Measurements from ENCODE around the gene MACROD2. TPM values are rescaled to one million over a fixed set of nuclear protein-coding genes. Genes with fewer than 3 reads are reported as not detected.

The MACROD2 gene
- total and polyA plus RNA-seq, 2 of the 4 experiments (the other 2 are of a cell fraction) = not detected

GRCh38 chr20:15395457-15395856, 1400.1 kb downstream of the MACROD2 start:
- Histone ChIP-seq H2AK5ac (ENCODE audit: low read depth, low read length) (no peak overlapping the region), H2BK120ac (ENCODE audit: low read depth, low read length) (no peak overlapping the region), H3K14ac (replicated peaks; ENCODE audit: low read depth, low read length) (no peak overlapping the region), H2BK5ac (ENCODE audit: low read depth, low read length, poor library complexity, severe bottlenecking) (no peak overlapping the region), H3K9me3 (ENCODE audit: control insufficient read depth, insufficient read depth, low read length) (peaks cover 2% of the 10 kb centered on the region; the same call in 1 of the 2 replicates), H2AFZ (replicated peaks; ENCODE audit: low read length, poor library complexity) (no peak overlapping the region), H3K18ac (ENCODE audit: low read depth, low read length) (no peak overlapping the region), H2BK20ac (ENCODE audit: low read depth, low read length) (no peak overlapping the region), H3K9ac (ENCODE audit: low read depth, low read length) (no peak overlapping the region), H3K36me3 (ENCODE audit: control insufficient read depth, insufficient read depth, low read length) (no peaks in the 10 kb centered on the region), H4K91ac (ENCODE audit: insufficient read depth, low read depth, low read length) (no peak overlapping the region), H4K8ac (ENCODE audit: low read depth in 2 of 2, low read length in 2 of 2) (no peak overlapping the region), H4K5ac (ENCODE audit: low read depth, low read length) (no peak overlapping the region), H3K27me3 (ENCODE audit: control insufficient read depth, insufficient read depth, low read length) (no peaks in the 10 kb centered on the region), H3K79me1 (ENCODE audit: low read depth in 1 of 2, low read length in 2 of 2) (no peaks in the 10 kb centered on the region), H4K20me1 (ENCODE audit: insufficient read depth, low read length) (no peaks in the 10 kb centered on the region), H2AK9ac (replicated peaks; ENCODE audit: low read depth, low read length, poor library complexity) (no peak overlapping the region), H3K27ac (ENCODE audit: insufficient read depth, low read length) (no peak overlapping the region), H3K4me1 (ENCODE audit: control insufficient read depth, insufficient read depth, low read length) (no peaks in the 10 kb centered on the region), H3K4ac (ENCODE audit: low read depth, low read length) (no peak overlapping the region), H2BK15ac (ENCODE audit: low read depth, low read length) (no peak overlapping the region), H3K23ac (ENCODE audit: low read depth, low read length) (no peak overlapping the region), H3K4me3 (ENCODE audit: insufficient read depth, low read depth, low read length) (no peak overlapping the region), H3K4me2 (ENCODE audit: low read depth, low read length) (no peak overlapping the region), H3K9me1 (ENCODE audit: insufficient read depth, low read length) (no peaks in the 10 kb centered on the region), H3K56ac (ENCODE audit: extremely low read depth, insufficient read depth, low read length) (no peak overlapping the region)
- ChIA-PET POLR2A (ENCODE audit: unreplicated experiment) (no interaction called here), CTCF (interaction anchor here (1.3 kb wide), 1 partner anchor 9 kb away, joined by 4 read pairs; no protein-coding TSS in a partner anchor)
- intact Hi-C loops (cut with micrococcal nuclease) (no loop called here), dilution Hi-C loops (cut with HindIII; ENCODE audit: low sequenced_read_pairs, unreplicated experiment) (no loop called here), in situ Hi-C loops (cut with MboI; ENCODE audit: low sequenced_read_pairs) (no loop called here)
- DNase-seq = no peak
- BruUV-seq (replicated peaks) = no TSS peak
- no peak for TF ChIP-seq FOS (IDR thresholded peaks at IDR 0.05; ENCODE audit: low read depth, low read length)
- no peak for TF ChIP-seq MXI1 (IDR thresholded peaks at IDR 0.05; ENCODE audit: borderline replicate concordance, low read depth, low read length)
- no peak for TF ChIP-seq USF2 (IDR thresholded peaks at IDR 0.05; ENCODE audit: low read depth, low read length)
- TF ChIP-seq POLR2A (IDR thresholded peaks at IDR 0.05; ENCODE audit: low read depth, low read length) = no peak
- no peak for TF ChIP-seq SMC3 (IDR thresholded peaks at IDR 0.05; ENCODE audit: low read depth, low read length)
- TF ChIP-seq CEBPB (IDR thresholded peaks at IDR 0.05; ENCODE audit: low read depth, low read length) = no peak
- no CpG with 5 or more reads among the region's 3 CpGs for WGBS, 2 experiments (ENCODE audit: extremely low coverage in 2 of 2, insufficient read length in 1 of 2)
- ATAC-seq (ENCODE audit: low read depth) = no peak

All from IMR-90 (cell line).